Stimulated activated CD8-positive, alpha-beta memory T cell treated with anti-CD3 and anti-CD28 coated beads, Interleukin-4, amount 100 ng/mL, for 4 hours (primary cell): ENCODE results near the gene OGFOD3.

Experiments
- DNase-seq, 2 donors: peaks; one replicate each; pipeline ENCODE4 v3.0.0-alpha.2; 2020; ENCODE audit warnings: low read depth in 2 of 2, low spot score in 1 of 2

OGFOD3 gene

DNA sequence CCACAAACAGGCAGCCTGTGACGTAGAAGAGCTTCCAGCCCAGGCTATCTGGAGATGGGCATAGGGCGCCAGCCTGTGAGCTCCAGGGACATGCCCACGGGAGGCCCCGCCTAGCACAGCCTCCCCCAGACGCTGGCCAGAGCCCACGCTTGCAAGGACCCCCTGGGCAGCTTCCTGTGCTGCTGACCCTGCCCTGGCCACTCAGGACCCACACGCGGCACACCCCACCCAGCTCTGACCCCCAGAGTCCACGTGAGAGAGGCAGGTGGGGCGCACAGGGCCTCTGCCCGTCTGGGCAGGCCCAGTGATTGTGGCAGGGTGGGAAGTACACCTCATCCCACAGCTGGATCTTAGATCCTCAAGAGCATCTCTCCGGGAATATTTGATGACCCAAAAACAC lies 28.3 kb upstream of the OGFOD3 start:
- DNase-seq, result no peak

DNA sequence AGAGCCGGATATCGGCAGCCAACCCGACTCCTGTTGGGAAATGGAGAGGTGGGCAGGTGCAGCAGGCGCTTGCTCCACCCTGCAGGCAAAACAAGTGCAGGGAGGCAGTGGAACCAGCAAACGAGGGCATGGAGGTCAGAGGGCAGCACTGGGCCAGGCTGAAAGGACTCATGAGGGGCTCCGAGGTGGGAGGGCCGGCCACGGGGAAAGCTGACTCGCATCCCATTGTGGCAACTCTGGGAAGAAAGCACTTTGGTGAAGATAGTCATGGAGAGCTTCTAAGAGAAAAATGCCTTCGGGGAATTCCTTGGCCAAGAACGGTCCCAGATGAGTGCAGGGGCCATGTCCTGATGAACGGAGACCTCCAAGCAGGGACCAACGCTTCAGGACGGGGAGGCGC lies 27.7 kb upstream of the OGFOD3 start:
- no peak for DNase-seq

DNA sequence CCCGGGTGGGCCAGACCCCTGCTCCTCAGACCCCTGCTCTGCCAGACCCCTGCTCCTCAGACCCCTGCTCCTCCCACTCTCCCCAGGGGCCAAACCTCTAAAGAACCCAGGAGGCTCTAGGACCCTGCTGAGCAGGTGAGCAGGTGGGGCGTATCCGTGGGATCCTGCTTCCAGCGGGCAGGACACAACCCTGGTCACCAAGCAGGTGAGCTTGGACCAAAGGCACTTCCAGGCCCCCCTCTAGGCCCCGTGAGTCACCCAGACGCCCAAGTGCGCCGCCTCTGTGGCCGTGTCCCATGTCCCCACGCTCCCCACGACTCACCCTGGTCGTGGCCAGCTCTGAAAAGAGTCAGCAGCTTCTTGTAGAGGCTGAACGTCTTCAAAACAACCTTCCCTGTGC lies 27.2 kb upstream of the OGFOD3 start:
- DNase-seq, result no peak

DNA sequence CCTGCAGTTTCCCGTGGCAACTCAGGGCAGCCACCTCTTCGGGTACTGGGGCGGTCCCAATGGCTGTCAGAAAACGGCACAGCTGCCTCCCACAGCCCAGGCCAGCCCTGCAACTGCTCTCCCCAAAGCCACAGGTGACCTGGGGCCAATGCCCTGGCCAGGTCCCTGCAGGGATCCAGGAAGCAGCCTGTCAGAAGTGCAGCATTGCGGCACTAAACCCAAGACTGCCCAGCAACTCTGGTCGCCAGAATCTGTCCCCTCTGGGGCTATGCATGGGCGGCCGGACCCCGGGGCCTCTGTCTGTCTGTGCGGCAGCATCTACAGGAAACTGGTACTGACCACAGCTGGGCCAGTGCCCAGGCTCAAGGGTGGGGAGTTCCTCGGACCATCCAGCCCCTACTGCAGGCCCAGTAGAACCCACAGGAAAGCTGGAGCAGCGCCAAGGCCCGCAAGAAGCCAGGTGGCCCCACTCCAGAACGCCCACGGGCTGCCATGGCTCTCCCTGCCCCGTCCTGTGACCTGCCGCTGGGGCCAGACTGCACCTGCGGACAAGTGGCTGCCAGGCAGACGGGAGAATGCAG lies 26.6 kb upstream of the OGFOD3 start:
- DNase-seq, result no peak

GRCh38 chr17:82444284-82444893 lies 26.0 kb upstream of the OGFOD3 start:
- DNase-seq, result no peak

- no peak for DNase-seq
Observed at GRCh38 chr17:82443465-82444283, 25.3 kb upstream of the OGFOD3 start.

DNA sequence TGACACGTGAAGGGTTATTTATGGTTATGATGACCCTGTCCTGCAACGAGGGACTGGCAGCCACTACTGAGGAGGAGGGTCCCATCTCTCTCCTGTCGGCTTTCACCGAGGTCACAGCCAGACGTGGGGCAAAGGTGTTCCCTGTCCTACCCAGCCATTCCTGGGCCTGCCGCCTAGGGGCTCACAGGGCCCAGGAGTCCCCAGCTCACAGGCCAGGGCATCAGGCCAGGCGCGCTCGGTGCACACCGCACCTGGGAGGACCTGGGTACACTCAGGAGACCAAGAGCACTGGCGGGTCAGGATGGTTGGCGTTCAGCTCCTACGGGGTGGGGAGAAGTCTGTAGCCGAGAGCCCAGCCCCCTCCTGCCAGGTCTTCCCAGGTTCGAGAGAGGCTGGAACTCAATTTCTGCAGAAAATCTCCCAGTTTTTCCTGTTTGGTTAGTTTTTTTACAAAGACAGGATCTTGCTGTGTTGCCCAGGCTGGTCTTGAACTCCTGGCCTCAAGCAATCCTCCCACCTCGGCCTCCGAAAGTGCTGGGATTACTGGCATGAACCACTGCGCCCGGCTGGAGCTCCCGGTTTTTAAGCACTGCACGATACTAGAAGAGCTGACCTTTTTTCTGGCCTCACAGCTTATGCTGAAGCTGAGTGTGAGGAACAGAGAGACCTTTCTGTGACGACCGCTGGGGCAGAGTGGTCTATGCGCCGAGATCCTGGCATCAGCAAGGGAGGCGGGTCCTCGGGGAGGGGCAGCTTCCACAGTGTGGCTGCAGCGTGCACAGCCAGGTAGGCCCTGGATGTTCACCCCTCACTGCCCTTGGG lies 24.5 kb upstream of the OGFOD3 start:
- DNase-seq, result no peak

- no peak for DNase-seq
Observed at GRCh38 chr17:82441691-82442487, 23.5 kb upstream of the OGFOD3 start.

- DNase-seq, result no peak
Observed at GRCh38 chr17:82440991-82441627, 22.7 kb upstream of the OGFOD3 start.

- DNase-seq, result no peak
Observed at GRCh38 chr17:82440469-82440981, 22.1 kb upstream of the OGFOD3 start.

DNA sequence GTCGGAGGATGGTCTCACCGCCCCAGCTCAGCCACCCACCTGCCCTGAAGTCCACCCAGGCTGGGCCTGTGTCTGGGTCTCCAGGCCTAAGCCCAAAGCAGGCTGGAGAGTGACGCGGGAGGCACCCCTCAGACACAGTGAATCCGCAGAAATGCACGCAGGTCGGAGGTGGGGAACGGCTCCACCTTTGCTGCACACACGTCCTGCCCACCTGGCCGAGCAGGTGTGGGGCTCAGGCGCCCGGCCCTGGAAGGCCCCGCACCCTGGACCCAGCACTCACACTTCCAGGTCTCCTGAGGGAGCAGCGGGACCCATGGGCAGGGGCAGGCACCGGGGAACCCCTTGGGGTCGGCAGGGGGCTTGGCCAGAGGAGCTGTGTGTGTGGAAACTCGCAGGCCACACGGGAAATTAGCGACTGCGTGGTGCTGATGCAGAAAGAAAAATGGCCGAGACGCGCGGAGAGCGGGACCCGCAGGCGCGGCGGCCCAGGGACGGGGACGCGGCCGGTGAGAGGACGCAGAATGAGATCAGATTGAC lies 21.5 kb upstream of the OGFOD3 start:
- no peak for DNase-seq

GRCh38 chr17:82439194-82439828 lies 20.9 kb upstream of the OGFOD3 start:
- no peak for DNase-seq

GRCh38 chr17:82438401-82439193 lies 20.2 kb upstream of the OGFOD3 start:
- DNase-seq, result no peak

GRCh38 chr17:82437325-82437668 lies 18.9 kb upstream of the OGFOD3 start:
- no peak for DNase-seq

GRCh38 chr17:82436601-82437324 lies 18.4 kb upstream of the OGFOD3 start:
- DNase-seq, result no peak

DNA sequence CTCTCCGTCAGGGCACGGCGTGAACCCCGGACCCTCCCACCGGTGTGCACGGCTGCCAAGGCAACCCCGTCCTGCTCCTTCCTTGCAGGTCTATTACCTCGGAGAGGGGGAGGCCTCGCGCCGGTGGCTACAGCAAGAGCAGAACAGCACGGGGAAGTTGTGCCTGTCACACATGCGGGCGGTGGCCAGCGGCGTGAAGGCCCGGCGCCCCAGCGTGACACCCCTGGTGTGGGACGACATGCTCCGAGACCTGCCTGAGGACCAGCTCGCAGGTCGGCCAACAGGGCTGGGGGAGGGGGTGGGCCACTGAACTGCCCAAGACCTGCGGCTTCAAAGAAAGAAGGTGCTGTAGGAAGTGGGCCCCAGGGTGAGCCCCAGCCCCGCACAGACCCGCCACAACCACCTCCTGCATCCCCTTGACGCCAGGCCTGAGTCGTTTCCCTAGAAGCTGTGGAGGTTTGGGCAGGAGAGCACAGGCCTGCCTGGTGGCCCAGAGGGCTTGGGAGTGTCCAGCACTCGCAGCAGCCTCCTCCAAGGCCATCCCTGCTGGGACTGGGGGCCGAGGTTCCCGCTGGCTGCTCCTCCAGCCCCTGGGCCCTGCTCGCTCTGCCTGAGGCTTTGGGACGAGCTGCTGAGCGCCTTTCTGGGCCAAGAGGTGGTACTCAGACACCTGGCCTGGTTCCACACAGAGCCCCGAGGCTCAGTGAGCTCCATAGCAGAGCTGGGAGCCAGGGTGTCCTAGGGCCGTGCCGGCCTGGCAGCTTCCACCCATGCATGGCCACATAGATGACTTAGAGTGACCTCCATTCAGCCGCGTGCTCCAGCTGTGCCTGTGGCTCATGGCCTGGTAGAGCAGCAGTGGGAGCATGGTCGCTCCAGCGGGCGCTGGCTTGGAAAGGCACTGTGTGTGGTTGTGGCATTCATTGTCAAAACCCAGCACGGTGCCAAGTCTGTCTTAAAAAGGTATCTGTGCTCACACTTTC lies 17.5 kb upstream of the OGFOD3 start:
- DNase-seq, result no peak

DNA sequence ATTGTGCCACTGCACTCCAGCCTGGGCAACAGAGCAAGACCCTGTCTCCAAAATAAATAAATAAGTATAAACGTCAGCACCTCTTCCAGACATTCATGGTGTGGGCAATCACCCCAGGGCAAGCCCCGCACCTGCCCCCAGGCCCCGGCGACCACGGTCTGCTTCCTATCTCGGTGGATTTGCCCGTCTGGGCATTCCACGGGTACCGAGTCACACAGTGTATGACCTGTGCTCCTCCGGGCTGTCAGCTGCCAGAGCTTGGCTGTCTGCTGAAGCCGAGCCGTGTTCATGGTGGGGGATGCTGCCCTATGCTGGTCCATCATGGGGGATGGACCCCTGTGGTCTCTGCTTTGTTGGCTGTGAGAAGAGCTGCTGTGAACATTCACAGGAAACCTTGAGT lies 16.7 kb upstream of the OGFOD3 start:
- DNase-seq, result no peak
